ENCODE data around the gene PHF2.

DNA sequence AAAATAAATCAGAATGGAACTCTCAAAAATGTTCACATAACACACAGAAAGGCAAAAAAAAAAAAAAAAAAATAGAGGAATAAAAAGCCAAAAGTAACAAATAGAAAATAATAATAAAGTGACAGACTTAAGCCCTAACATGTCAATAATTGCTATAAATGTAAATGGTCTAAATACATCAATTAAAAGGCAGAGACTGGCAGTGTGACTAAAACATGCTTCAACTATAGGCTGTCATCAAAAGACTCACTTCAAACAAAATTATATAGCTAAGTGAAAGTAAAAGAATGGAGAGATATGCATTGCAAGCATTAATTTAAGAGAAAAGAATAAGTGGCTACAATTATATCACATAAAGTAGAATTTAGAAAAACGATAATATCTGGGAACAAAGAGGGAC lies 114.2 kb downstream of the PHF2 start:
- TF ChIP-seq, protein P1, sequence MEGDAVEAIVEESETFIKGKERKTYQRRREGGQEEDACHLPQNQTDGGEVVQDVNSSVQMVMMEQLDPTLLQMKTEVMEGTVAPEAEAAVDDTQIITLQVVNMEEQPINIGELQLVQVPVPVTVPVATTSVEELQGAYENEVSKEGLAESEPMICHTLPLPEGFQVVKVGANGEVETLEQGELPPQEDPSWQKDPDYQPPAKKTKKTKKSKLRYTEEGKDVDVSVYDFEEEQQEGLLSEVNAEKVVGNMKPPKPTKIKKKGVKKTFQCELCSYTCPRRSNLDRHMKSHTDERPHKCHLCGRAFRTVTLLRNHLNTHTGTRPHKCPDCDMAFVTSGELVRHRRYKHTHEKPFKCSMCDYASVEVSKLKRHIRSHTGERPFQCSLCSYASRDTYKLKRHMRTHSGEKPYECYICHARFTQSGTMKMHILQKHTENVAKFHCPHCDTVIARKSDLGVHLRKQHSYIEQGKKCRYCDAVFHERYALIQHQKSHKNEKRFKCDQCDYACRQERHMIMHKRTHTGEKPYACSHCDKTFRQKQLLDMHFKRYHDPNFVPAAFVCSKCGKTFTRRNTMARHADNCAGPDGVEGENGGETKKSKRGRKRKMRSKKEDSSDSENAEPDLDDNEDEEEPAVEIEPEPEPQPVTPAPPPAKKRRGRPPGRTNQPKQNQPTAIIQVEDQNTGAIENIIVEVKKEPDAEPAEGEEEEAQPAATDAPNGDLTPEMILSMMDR (IDR thresholded peaks at IDR 0.05) = no peak
- TF ChIP-seq POLR2A (IDR thresholded peaks at IDR 0.05) = no peak

All from thyroid gland (tissue), 4 donors.